ENCODE data around the gene URB1. TPM values are rescaled to one million over a fixed set of nuclear protein-coding genes. Genes with fewer than 3 reads are reported as not detected.

Gene URB1
- polyA plus RNA-seq, 4 donors, result 10.6 to 13.6 (median 10.9) TPM

Other genes starting within 250 kb of the URB1 start
- gene MIS18A, start 114.0 kb downstream of the URB1 start, polyA plus RNA-seq (ENCODE audit: insufficient read length in 4 of 4), result 10 to 100 TPM; 23.7 to 26.7 (median 25.3) TPM
- gene MRAP, start 94.2 kb downstream of the URB1 start, polyA plus RNA-seq (ENCODE audit: insufficient read length in 4 of 4), result under 1 TPM in 1 of 4 donors, not detected in 3; 0.39 TPM
- 1 to 10 TPM; 2.6 to 3.5 (median 3.1) TPM for gene EVA1C, start 19.7 kb upstream of the URB1 start, polyA plus RNA-seq (ENCODE audit: insufficient read length in 4 of 4)
- 1 to 10 TPM; 1.7 to 2.3 (median 2.1) TPM for gene TCP10L, start 192.5 kb upstream of the URB1 start, polyA plus RNA-seq (ENCODE audit: insufficient read length in 4 of 4)
- 10 to 100 TPM; 70.5 to 72.6 (median 71.4) TPM for gene CFAP298, start 219.4 kb upstream of the URB1 start, polyA plus RNA-seq (ENCODE audit: insufficient read length in 4 of 4)